K562 (cell line): ENCODE measurements around the gene KAT2B.

Experiments
- BRD4 ChIP-seq: fragments of 200-600 bp; sonication (generic); IDR thresholded peaks from 2 replicates; pipeline ENCODE4 v1.6.1; 2017; ENCODE audit warnings: inconsistent platforms
- CBFB ChIP-seq: sonication (generic); formaldehyde crosslinking; IDR thresholded peaks from 2 replicates; pipeline ENCODE4 v1.4.0; 2020; ENCODE audit warnings: mild to moderate bottlenecking, missing genetic modification reagents
- CCAR2 ChIP-seq: fragments of 200-400 bp; formaldehyde crosslinking; IDR thresholded peaks from 2 replicates; pipeline ENCODE4 v1.6.1; 2017; ENCODE audit warnings: mild to moderate bottlenecking, low read depth, low read length
- CTCF ChIP-seq, 3 experiments: IDR thresholded peaks in 2 of 3; conservative IDR thresholded peaks in 1 of 3; 2 replicates each; pipeline ENCODE4 v1.5.1; 2011 to 2012; ENCODE audit warnings: low read length in 3 of 3, mild to moderate bottlenecking in 3 of 3, control low read depth in 2 of 3, improper control_type of control experiment in 1 of 3, inconsistent platforms in 1 of 3, low read depth in 1 of 3, mixed read lengths in 1 of 3, moderate library complexity in 1 of 3; ENCODE audit not compliant: insufficient read depth in 2 of 3
- REST ChIP-seq, 2 experiments: fragments of 450-650 bp; formaldehyde crosslinking in 1 of 2; IDR thresholded peaks; 2 replicates each; pipeline versions ENCODE4 v1.4.0 to v1.6.1; 2014 to 2020; ENCODE audit warnings: mild to moderate bottlenecking in 2 of 2, borderline replicate concordance in 1 of 2, low read depth in 1 of 2
- TAF15 ChIP-seq: fragments of 200-400 bp; formaldehyde crosslinking; IDR thresholded peaks from 2 replicates; pipeline ENCODE4 v1.6.1; 2017; ENCODE audit warnings: mild to moderate bottlenecking, low read depth, low read length, moderate library complexity

DNA sequence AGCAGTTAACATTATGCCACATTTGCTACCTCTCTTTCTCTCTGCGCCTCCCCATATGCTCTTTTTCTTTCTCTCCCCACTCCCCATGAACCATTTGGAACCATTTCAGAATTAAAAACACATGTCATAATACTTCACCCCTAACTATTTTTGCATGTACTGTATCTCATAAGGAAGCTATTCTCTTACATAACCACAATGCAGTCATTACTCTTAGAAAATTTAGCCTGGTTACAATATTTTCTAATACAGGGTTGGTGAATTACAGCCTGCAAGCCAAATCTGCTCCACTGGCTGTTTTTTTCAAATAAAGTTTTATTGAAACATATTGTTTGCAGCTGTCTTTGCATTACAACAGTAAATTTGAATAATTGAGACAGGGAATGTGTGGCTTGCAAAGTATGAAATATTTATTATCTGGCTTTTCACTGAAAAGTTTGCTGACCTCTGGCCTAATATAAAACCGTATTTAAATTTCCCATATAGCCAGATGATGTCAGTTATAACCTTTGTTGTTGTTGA, 82.9 kb downstream of the KAT2B start:
- TF ChIP-seq CBFB (CRISPR knock-in tag) = no peak
- TF ChIP-seq CTCF (IDR thresholded peaks at IDR 0.05 in 2 of 3, conservative IDR thresholded peaks at IDR 0.05 in 1 of 3; ENCODE audit: insufficient read depth in 2 of 3, low read depth in 1 of 3, low read length in 3 of 3) = no peak
- TF ChIP-seq TAF15 = no peak
- TF ChIP-seq REST (IDR thresholded peaks at IDR 0.05; ENCODE audit: borderline replicate concordance) = no peak
- no peak for TF ChIP-seq REST (CRISPR knock-in tag; IDR thresholded peaks at IDR 0.05; ENCODE audit: low read depth)
- no peak for TF ChIP-seq BRD4
- no peak for TF ChIP-seq CCAR2
